AML-193 (cell line): ENCODE results near the gene CRNKL1.

Source experiments
- DNase-seq, 2 experiments: peaks; one replicate each; lab custom pipeline; 2025; lab: John Stamatoyannopoulos, UW

CRNKL1 gene

DNA sequence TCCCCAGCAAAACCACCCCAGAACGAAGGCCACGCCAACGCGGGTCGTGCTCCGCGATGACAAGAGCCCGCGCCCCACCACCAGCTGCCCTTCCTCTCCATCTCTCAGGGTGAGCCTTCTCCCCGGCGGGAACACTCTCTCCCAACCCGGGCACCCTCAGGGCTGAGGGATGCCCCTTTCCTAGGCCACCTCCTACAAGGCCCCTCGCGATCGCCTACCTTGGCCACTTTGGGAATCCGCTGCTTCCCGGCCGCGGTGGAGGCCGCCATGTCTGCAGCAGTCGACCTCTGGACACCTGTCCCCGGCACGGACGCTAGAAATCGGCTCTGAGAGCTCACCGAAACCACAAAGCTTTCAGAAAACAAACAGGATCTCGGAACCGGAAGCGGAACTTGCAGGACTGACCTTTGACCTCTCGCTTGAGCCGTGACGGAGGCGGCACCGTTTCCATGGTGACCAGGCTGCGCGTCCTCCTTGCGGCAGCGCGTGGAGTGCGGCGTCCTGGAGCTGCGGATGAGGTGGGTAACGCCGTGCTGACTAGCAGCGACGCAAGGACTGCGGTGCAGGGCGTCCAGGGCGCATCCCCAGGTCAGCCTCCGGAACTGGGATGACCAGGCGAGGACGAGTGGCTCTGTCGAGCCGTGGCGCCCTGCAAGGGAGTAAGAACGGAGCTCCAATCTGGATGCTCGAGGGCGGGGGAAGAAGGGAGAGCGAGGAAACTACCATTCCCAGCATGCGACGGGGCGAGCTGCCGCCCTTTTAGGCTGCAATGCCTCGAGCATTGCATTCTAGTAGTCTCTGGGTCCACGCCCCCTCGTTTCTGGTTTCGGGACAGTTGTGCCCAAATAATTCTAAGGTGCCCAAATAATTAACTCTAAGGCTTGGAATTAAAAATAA lies at the start of gene CRNKL1, which contains the start of gene CFAP61:
Gene CRNKL1, minus strand, starts transcription at position 393 of the 897 bp plus-strand sequence. Its CDS starts 124 bp downstream, at position 269.
Gene CFAP61, plus strand, starts transcription at position 459 of the 897 bp plus-strand sequence. CDS start 4,122 bp downstream, outside the sequence.
- DNase-seq, result peak; percentile 90 to 91

- no peak for DNase-seq
Observed at GRCh38 chr20:20100881-20101280, 48.6 kb upstream of the CRNKL1 start.

- DNase-seq, result no peak
Observed at GRCh38 chr20:20096421-20096820, 44.2 kb upstream of the CRNKL1 start.

GRCh38 chr20:20095114-20095872 lies 43.0 kb upstream of the CRNKL1 start:
- no peak for DNase-seq

- no peak for DNase-seq
Observed at GRCh38 chr20:20094410-20094809, 42.1 kb upstream of the CRNKL1 start.

DNA sequence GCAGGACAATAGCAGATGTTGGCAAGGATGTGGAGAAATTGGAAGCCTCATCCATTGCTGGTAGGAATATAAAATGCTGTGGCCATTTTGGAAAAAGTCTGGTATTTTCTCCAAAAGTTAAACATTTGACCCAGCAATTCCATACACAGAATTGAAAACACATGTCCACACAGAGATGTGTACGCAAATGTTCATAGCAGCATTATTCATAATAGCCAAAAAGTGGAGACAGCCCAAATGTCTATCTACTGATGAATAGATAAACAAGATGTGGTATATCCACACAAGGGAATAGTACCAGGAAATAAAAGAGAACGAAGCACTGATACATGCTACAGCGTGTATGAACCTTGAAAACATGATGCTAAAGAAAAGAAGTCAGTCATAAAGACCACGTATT lies 40.6 kb upstream of the CRNKL1 start:
- DNase-seq, result no peak

DNA sequence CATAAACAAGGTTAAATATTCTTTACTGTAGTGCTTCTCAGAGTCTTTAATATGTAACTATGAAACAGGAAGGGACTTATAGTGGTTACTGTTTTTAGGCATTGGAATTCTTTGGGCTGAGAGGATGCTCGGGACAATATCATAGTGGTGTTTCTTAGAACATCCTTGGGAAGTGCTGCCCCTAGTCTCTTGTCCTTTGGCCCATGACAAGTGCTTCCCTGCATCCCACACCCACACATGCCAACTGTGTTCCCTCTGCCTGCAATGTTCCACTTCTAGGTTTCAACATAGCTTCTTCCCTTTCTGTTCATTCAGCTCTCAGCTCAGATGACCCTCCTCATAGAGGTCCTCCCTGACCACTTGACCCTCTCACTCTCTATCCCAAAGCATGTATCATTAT lies 37.7 kb upstream of the CRNKL1 start:
- DNase-seq, result no peak

DNA sequence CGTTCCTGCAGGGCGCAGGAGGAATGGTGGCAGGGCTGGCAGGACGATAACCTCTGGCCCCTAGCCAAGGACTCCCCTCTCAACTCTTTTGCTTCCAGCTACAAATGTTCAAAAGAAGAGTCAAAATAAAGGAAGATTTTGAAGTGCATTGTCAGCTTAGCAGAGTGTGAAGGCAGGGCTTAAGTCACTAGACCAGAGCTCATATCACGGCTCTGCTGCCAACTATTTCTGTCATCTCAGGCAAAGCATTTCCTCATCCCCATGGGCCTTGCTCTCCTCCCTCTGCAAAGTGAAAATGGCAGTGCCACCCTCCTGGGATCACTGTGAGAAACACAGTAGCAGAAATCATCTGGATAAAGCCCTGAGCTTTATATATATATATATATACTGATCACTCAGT lies 36.8 kb upstream of the CRNKL1 start:
- DNase-seq, result no peak

DNA sequence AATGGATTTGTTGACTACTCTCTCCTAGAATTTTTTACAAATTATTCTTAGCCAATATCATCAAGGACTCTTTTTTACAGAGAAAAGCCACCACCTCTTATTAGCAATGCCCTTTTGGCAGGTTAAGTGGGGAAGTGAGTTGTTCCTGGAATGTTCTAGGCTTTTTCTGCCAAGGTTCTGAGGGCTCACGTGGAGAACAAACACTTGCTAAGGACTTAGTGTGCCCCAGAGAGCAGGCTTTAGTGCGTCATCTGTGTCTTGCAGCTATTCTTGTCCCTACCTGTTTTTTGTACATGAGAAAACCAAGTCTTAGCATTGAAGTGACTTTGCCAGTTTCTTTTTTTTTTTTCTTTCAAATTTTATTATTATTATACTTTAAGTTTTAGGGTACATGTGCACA lies 33.5 kb upstream of the CRNKL1 start:
- DNase-seq, result no peak

GRCh38 chr20:20085071-20085470 lies 32.8 kb upstream of the CRNKL1 start:
- DNase-seq, result no peak

- DNase-seq, result no peak
Observed at GRCh38 chr20:20084296-20084752, 32.1 kb upstream of the CRNKL1 start.

- peak; percentile 31 to 63 for DNase-seq
Observed at GRCh38 chr20:20083807-20084206, 31.5 kb upstream of the CRNKL1 start.

- no peak for DNase-seq
Observed at GRCh38 chr20:20079102-20079784, 27.0 kb upstream of the CRNKL1 start.

- DNase-seq, result no peak
Observed at GRCh38 chr20:20078041-20078440, 25.8 kb upstream of the CRNKL1 start.

- no peak for DNase-seq
Observed at GRCh38 chr20:20076297-20077065, 24.2 kb upstream of the CRNKL1 start.

- DNase-seq, result no peak
Observed at GRCh38 chr20:20075032-20075431, 22.8 kb upstream of the CRNKL1 start.

- no peak for DNase-seq
Observed at GRCh38 chr20:20073801-20074371, 21.6 kb upstream of the CRNKL1 start.

- DNase-seq, result no peak
Observed at GRCh38 chr20:20070871-20071726, 18.8 kb upstream of the CRNKL1 start.

- DNase-seq, result no peak
Observed at GRCh38 chr20:20065361-20065760, 13.1 kb upstream of the CRNKL1 start.
